Activated naive CD4-positive, alpha-beta T cell (primary cell): ENCODE results near the gene CEBPE.

Experiments
- DNase-seq, 4 experiments: peaks; one replicate each; lab custom pipeline; 2025; lab: John Stamatoyannopoulos, UW

Gene CEBPE

GRCh38 chr14:23076785-23077408 lies 42.2 kb downstream of the CEBPE start:
- no peak for DNase-seq

GRCh38 chr14:23074906-23075305 lies 44.1 kb downstream of the CEBPE start:
- no peak for DNase-seq

GRCh38 chr14:23071921-23072539 lies 47.0 kb downstream of the CEBPE start:
- no peak for DNase-seq

GRCh38 chr14:23071244-23071920 lies 47.7 kb downstream of the CEBPE start:
- no peak for DNase-seq

GRCh38 chr14:23070262-23071129 lies 48.6 kb downstream of the CEBPE start:
- DNase-seq = no peak

GRCh38 chr14:23069413-23069806 lies 49.6 kb downstream of the CEBPE start:
- no peak for DNase-seq

GRCh38 chr14:23068789-23069412 lies 50.2 kb downstream of the CEBPE start:
- no peak for DNase-seq

- no peak for DNase-seq
Observed at GRCh38 chr14:23067847-23068788, 50.9 kb downstream of the CEBPE start.
